Measurements from ENCODE around the gene AARS1.
"Not testable (repeated sequence)": the region's sequence is repeated elsewhere in the genome, so short reads cannot be mapped to it uniquely, and the experiment has no call there.

The AARS1 gene

DNA sequence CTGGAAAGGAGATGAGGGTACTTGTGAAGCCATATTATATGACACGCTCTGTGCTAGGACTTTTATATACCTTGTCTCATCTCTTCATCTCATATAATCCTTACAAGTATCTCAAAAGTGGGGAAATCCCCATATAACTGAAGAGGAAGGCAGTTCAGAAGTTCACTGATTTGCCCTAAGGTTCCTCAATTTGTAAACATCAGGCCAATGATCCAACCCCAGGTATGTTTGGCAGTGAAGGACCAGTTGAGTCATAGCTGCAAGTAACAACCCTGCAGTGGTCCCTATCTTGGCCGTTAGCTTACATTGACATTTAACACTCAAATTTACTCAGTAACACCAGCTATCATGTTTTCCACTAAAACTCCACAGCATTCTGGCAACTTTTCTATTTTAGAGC lies 70.7 kb downstream of the AARS1 start:
- H3K27me3 ChIP-seq (ENCODE audit: control insufficient read depth in 1 of 2, insufficient read depth in 2 of 2, low read length in 2 of 2); H3K9ac ChIP-seq (ENCODE audit: low read length); H3K4me1 ChIP-seq (ENCODE audit: insufficient read depth, low read length); H3K27ac ChIP-seq (ENCODE audit: low read depth, low read length); H3K9me3 ChIP-seq (ENCODE audit: low read length); H3K4me3 ChIP-seq (ENCODE audit: low read depth in 1 of 2, low read length in 2 of 2); H3K36me3 ChIP-seq (ENCODE audit: insufficient read depth, low read length): not testable (repeated sequence)

GRCh38 chr16:70206382-70206781 lies 82.9 kb downstream of the AARS1 start:
- H3K9me3 ChIP-seq (ENCODE audit: low read length); H3K36me3 ChIP-seq (ENCODE audit: insufficient read depth, low read length); H3K4me1 ChIP-seq (ENCODE audit: insufficient read depth, low read length); H3K9ac ChIP-seq (ENCODE audit: low read length); H3K27me3 ChIP-seq (ENCODE audit: control insufficient read depth in 1 of 2, insufficient read depth in 2 of 2, low read length in 2 of 2); H3K27ac ChIP-seq (ENCODE audit: low read depth, low read length); H3K4me3 ChIP-seq (ENCODE audit: low read depth in 1 of 2, low read length in 2 of 2): not testable (repeated sequence)

DNA sequence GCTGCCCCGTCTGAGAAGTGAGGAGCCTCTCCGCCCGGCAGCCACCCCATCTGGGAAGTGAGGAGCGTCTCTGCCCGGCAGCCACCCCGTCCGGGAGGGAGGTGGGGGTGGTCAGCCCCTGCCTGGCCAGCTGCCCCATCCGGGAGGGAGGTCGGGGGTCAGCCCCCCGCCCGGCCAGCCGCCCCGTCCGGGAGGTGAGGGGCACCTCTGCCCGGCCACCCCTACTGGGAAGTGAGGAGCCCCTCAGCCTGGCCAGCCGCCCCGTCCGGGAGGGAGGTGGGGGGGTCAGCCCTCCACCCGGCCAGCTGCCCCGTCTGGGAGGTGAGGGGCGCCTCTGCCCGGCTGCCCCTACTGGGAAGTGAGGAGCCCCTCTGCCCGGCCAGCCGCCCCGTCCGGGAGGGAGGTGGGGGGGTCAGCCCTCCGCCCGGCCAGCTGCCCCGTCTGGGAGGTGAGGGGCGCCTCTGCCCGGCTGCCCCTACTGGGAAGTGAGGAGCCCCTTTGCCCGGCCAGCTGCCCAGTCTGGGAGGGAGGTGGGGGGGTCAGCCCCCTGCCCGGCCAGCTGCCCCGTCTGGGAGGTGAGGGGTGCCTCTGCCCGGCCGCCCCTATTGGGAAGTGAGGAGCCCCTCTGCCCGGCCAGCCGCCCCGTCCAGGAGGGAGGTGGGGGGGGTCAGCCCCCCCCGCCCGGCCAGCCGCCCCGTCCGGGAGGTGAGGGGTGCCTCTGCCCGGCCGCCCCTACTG lies 84.5 kb downstream of the AARS1 start:
- H3K9me3 ChIP-seq (ENCODE audit: low read length); H3K36me3 ChIP-seq (ENCODE audit: insufficient read depth, low read length); H3K9ac ChIP-seq (ENCODE audit: low read length); H3K27ac ChIP-seq (ENCODE audit: low read depth, low read length); H3K4me3 ChIP-seq (ENCODE audit: low read depth in 1 of 2, low read length in 2 of 2); H3K27me3 ChIP-seq (ENCODE audit: control insufficient read depth in 1 of 2, insufficient read depth in 2 of 2, low read length in 2 of 2); H3K4me1 ChIP-seq (ENCODE audit: insufficient read depth, low read length): not testable (repeated sequence)

GRCh38 chr16:70204010-70204409 lies 85.3 kb downstream of the AARS1 start:
- not testable (repeated sequence) for H3K4me3 ChIP-seq (ENCODE audit: low read depth in 1 of 2, low read length in 2 of 2); H3K27ac ChIP-seq (ENCODE audit: low read depth, low read length); H3K9ac ChIP-seq (ENCODE audit: low read length); H3K9me3 ChIP-seq (ENCODE audit: low read length); H3K36me3 ChIP-seq (ENCODE audit: insufficient read depth, low read length); H3K27me3 ChIP-seq (ENCODE audit: control insufficient read depth in 1 of 2, insufficient read depth in 2 of 2, low read length in 2 of 2); H3K4me1 ChIP-seq (ENCODE audit: insufficient read depth, low read length)

DNA sequence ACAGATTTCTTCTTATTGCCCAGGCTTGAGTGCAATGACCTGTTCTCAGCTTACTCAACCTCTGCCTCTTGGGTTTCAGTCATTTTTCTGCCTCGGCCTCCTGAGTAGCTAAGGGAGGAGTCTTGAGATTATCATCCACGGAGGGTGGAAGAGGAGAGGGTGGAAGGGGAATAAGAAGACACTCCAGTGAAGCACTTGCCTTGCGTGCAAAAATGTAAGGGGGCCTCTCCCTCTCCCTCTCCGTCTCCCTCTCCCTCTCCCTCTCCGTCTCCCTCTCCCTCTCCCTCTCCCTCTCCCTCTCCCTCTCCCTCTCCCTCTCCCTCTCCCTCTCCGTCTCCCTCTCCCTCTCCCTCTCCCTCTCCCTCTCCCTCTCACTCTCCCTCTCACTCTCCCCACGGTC lies 85.8 kb downstream of the AARS1 start:
- H3K4me1 ChIP-seq (ENCODE audit: insufficient read depth, low read length); H3K36me3 ChIP-seq (ENCODE audit: insufficient read depth, low read length); H3K4me3 ChIP-seq (ENCODE audit: low read depth in 1 of 2, low read length in 2 of 2); H3K27ac ChIP-seq (ENCODE audit: low read depth, low read length); H3K9me3 ChIP-seq (ENCODE audit: low read length); H3K27me3 ChIP-seq (ENCODE audit: control insufficient read depth in 1 of 2, insufficient read depth in 2 of 2, low read length in 2 of 2); H3K9ac ChIP-seq (ENCODE audit: low read length): not testable (repeated sequence)
